K562 (cell line): ENCODE results near the gene NBEA. TPM values are rescaled to one million over a fixed set of nuclear protein-coding genes. Genes with fewer than 3 reads are reported as not detected.

Experiments
- CBFB ChIP-seq: sonication (generic); formaldehyde crosslinking; IDR thresholded peaks from 2 replicates; pipeline ENCODE4 v1.4.0; 2020; ENCODE audit warnings: mild to moderate bottlenecking, missing genetic modification reagents
- FOSL1 ChIP-seq: fragments of 200-800 bp; sonication (Bioruptor generic); conservative IDR thresholded peaks from 2 replicates; pipeline ENCODE4 v1.6.1; 2016; ENCODE audit warnings: missing genetic modification characterization, missing compliant biosample characterization
- ID3 ChIP-seq, 2 experiments: fragments of 250-450 bp in 1 of 2; fragments of 450-650 bp in 1 of 2; sonication (Bioruptor Pico) in 1 of 2; IDR thresholded peaks; 2 replicates each; pipeline versions ENCODE4 v1.6.1 to v1.8.0; 2016 to 2021; ENCODE audit warnings: mild to moderate bottlenecking in 2 of 2, moderate library complexity in 2 of 2, missing compliant biosample characterization in 1 of 2, missing genetic modification characterization in 1 of 2
- PURB ChIP-seq: sonication (generic); formaldehyde crosslinking; IDR thresholded peaks from 2 replicates; pipeline ENCODE4 v1.9.0; 2021; ENCODE audit warnings: low read depth, mild to moderate bottlenecking, missing genetic modification reagents
- RNF2 ChIP-seq: sonication (generic); IDR thresholded peaks from 2 replicates; pipeline ENCODE4 v1.6.1; 2016
- ZNF263 ChIP-seq: sonication (generic); formaldehyde crosslinking; IDR thresholded peaks from 2 replicates; pipeline ENCODE4 v1.8.0; 2022; ENCODE audit warnings: mild to moderate bottlenecking, missing genetic modification reagents, borderline replicate concordance
- ZNF696 ChIP-seq: fragments of 250-450 bp; sonication (Bioruptor Pico); conservative IDR thresholded peaks from 2 replicates; pipeline ENCODE4 v1.4.0; 2020; ENCODE audit warnings: mild to moderate bottlenecking, moderate library complexity
- polyA plus RNA-seq, 8 experiments: library from polyadenylated mRNA; depleted of rRNA in 4 of 8; stranded (reverse) in 5 of 8; unstranded in 3 of 8; fragments of >200 nt; fragmentation: Nextera tagmentation in 2 of 8; fragmentation: Illumina TruSeq in 1 of 8; extraction: Ambion mirVana in 2 of 8; extraction: Trizol in 1 of 8; gene quantifications; 2 replicates each; pipeline versions ENCODE4 v1.2.1 to v1.2.3, GENCODE V29; 2011 to 2014; ENCODE audit warnings: inconsistent platforms in 1 of 8, missing spikeins in 1 of 8
- total RNA-seq, 7 experiments: library from RNA; depleted of rRNA in 6 of 7; stranded (reverse); fragments of >200 nt in 6 of 7; fragmentation: Illumina TruSeq in 2 of 7; extraction: Trizol in 2 of 7; gene quantifications; 2 replicates each; pipeline versions ENCODE4 v1.2.1 to v1.2.3, GENCODE V29; 2011 to 2021; ENCODE audit warnings: low replicate concordance in 1 of 7
- TF ChIP-seq, protein P1 (sequence below): fragments of 450-650 bp; IDR thresholded peaks from 2 replicates; pipeline ENCODE4 v1.6.1; 2018; ENCODE audit not compliant: partially characterized antibody
- TF ChIP-seq, protein P2 (sequence below): fragments of 450-650 bp; formaldehyde crosslinking; IDR thresholded peaks from 2 replicates; pipeline ENCODE4 v1.4.0; 2022; ENCODE audit warnings: missing genetic modification characterization
- TF ChIP-seq, protein P3 (sequence below): sonication (generic); formaldehyde crosslinking; IDR thresholded peaks from 2 replicates; pipeline ENCODE4 v1.8.1; 2023; ENCODE audit warnings: mild to moderate bottlenecking, missing genetic modification reagents
- TF ChIP-seq, protein P4 (sequence below): fragments of 450-650 bp; IDR thresholded peaks from 2 replicates; pipeline ENCODE4 v1.6.1; 2016; ENCODE audit warnings: missing biosample characterization, missing genetic modification characterization

NBEA gene
- total and polyA plus RNA-seq, 9 of the 15 experiments (the other 6 are each of a cell fraction or from before 2014, with no cell fraction given) = 0.03 to 0.94 (median 0.05) TPM; not detected in 2

DNA sequence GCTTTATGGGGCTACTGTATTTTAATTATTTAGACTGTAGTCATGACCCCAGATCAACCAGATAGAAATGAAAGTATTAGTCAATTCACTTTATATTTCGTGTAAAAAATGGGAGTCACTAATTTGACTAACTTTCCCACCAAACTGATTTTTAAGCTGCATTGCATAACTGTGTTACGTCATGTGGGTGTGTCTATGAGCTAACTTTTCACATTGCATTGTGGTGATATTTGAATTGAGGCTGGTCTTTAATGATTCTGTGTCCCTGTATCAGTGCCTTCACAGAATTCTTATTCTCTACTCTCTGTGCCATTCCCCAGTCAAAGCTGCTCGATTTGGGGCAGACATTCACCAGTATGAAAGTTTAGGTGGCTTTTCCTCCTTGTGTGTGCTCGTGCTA, 707.1 kb downstream of the NBEA start (continued):
- TF ChIP-seq, protein P1, sequence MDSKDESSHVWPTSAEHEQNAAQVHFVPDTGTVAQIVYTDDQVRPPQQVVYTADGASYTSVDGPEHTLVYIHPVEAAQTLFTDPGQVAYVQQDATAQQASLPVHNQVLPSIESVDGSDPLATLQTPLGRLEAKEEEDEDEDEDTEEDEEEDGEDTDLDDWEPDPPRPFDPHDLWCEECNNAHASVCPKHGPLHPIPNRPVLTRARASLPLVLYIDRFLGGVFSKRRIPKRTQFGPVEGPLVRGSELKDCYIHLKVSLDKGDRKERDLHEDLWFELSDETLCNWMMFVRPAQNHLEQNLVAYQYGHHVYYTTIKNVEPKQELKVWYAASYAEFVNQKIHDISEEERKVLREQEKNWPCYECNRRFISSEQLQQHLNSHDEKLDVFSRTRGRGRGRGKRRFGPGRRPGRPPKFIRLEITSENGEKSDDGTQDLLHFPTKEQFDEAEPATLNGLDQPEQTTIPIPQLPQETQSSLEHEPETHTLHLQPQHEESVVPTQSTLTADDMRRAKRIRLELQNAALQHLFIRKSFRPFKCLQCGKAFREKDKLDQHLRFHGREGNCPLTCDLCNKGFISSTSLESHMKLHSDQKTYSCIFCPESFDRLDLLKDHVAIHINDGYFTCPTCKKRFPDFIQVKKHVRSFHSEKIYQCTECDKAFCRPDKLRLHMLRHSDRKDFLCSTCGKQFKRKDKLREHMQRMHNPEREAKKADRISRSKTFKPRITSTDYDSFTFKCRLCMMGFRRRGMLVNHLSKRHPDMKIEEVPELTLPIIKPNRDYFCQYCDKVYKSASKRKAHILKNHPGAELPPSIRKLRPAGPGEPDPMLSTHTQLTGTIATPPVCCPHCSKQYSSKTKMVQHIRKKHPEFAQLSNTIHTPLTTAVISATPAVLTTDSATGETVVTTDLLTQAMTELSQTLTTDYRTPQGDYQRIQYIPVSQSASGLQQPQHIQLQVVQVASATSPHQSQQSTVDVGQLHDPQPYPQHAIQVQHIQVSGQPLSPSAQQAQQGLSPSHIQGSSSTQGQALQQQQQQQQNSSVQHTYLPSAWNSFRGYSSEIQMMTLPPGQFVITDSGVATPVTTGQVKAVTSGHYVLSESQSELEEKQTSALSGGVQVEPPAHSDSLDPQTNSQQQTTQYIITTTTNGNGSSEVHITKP = no peak
- TF ChIP-seq, protein P2, sequence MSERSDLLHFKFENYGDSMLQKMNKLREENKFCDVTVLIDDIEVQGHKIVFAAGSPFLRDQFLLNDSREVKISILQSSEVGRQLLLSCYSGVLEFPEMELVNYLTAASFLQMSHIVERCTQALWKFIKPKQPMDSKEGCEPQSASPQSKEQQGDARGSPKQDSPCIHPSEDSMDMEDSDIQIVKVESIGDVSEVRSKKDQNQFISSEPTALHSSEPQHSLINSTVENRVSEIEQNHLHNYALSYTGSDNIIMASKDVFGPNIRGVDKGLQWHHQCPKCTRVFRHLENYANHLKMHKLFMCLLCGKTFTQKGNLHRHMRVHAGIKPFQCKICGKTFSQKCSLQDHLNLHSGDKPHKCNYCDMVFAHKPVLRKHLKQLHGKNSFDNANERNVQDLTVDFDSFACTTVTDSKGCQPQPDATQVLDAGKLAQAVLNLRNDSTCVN (CRISPR knock-in tag) = no peak
- TF ChIP-seq, protein P3, sequence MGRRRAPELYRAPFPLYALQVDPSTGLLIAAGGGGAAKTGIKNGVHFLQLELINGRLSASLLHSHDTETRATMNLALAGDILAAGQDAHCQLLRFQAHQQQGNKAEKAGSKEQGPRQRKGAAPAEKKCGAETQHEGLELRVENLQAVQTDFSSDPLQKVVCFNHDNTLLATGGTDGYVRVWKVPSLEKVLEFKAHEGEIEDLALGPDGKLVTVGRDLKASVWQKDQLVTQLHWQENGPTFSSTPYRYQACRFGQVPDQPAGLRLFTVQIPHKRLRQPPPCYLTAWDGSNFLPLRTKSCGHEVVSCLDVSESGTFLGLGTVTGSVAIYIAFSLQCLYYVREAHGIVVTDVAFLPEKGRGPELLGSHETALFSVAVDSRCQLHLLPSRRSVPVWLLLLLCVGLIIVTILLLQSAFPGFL (CRISPR knock-in tag) = no peak
- no peak for TF ChIP-seq FOSL1
- TF ChIP-seq ID3 (CRISPR knock-in tag; IDR thresholded peaks at IDR 0.05) = no peak
- no peak for TF ChIP-seq ID3 (tag; IDR thresholded peaks at IDR 0.05)
- TF ChIP-seq ZNF696 (CRISPR knock-in tag) = no peak
- no peak for TF ChIP-seq RNF2
- TF ChIP-seq ZNF263 (CRISPR knock-in tag) = no peak
- TF ChIP-seq PURB (CRISPR knock-in tag) = no peak
- no peak for TF ChIP-seq CBFB (CRISPR knock-in tag)
- TF ChIP-seq, protein P4, sequence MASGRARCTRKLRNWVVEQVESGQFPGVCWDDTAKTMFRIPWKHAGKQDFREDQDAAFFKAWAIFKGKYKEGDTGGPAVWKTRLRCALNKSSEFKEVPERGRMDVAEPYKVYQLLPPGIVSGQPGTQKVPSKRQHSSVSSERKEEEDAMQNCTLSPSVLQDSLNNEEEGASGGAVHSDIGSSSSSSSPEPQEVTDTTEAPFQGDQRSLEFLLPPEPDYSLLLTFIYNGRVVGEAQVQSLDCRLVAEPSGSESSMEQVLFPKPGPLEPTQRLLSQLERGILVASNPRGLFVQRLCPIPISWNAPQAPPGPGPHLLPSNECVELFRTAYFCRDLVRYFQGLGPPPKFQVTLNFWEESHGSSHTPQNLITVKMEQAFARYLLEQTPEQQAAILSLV (tag) = no peak
